ENCODE data around the gene BATF.
A peak's percentile ranks its signal among the peaks of the same experiment; 100 is the strongest.

Gene BATF

GRCh38 chr14:75563931-75564330, 41.7 kb downstream of the BATF start:
- no peak for DNase-seq

GRCh38 chr14:75565056-75565455, 42.8 kb downstream of the BATF start:
- DNase-seq = no peak

- peak; percentile 93 for DNase-seq
Measured at GRCh38 chr14:75566321-75566720, 44.1 kb downstream of the BATF start.

GRCh38 chr14:75566752-75567151, 44.5 kb downstream of the BATF start:
- DNase-seq = no peak

- DNase-seq = no peak
Measured at GRCh38 chr14:75568140-75568539, 45.9 kb downstream of the BATF start.

- DNase-seq = peak; percentile 63
Measured at GRCh38 chr14:75568791-75569190, 46.5 kb downstream of the BATF start.

GRCh38 chr14:75570797-75571196, 48.5 kb downstream of the BATF start:
- peak; percentile 63 for DNase-seq

- no peak for DNase-seq
Measured at GRCh38 chr14:75572104-75572503, 49.8 kb downstream of the BATF start.

GRCh38 chr14:75577090-75577489, 54.8 kb downstream of the BATF start:
- DNase-seq = no peak

GRCh38 chr14:75577729-75578101, 55.4 kb downstream of the BATF start:
- peak; percentile 71 for DNase-seq

- DNase-seq = peak; percentile 27
Measured at GRCh38 chr14:75578102-75578785, 56.0 kb downstream of the BATF start, which contains the start of gene FLVCR2. Gene FLVCR2, plus strand, starts transcription at chr14:75578620. Its CDS starts 353 bp downstream, at chr14:75578973.

- DNase-seq = no peak
Measured at GRCh38 chr14:75578786-75579337, 56.6 kb downstream of the BATF start.

GRCh38 chr14:75579338-75579864, 57.1 kb downstream of the BATF start:
- DNase-seq = no peak

- no peak for DNase-seq
Measured at GRCh38 chr14:75579882-75580281, 57.6 kb downstream of the BATF start.

- no peak for DNase-seq
Measured at GRCh38 chr14:75587388-75587787, 65.1 kb downstream of the BATF start.

- no peak for DNase-seq
Measured at GRCh38 chr14:75589931-75590330, 67.7 kb downstream of the BATF start.

- no peak for DNase-seq
Measured at GRCh38 chr14:75591331-75591946, 69.2 kb downstream of the BATF start.

- no peak for DNase-seq
Measured at GRCh38 chr14:75591987-75592575, 69.8 kb downstream of the BATF start.

GRCh38 chr14:75595226-75595625, 73.0 kb downstream of the BATF start:
- DNase-seq = no peak
